HL-60 (cell line): ENCODE data around the gene OTUB1.

Source experiments
- GABPA ChIP-seq: IDR thresholded peaks from 2 replicates; pipeline ENCODE4 v1.6.1; 2012; ENCODE audit warnings: low read depth
- POLR2AphosphoS5 ChIP-seq: IDR thresholded peaks from 2 replicates; pipeline ENCODE4 v1.6.1; 2012; ENCODE audit warnings: low read depth
- SPI1 ChIP-seq: IDR thresholded peaks from 2 replicates; pipeline ENCODE4 v1.6.1; 2012; ENCODE audit warnings: low read depth, mild to moderate bottlenecking, borderline replicate concordance
- TF ChIP-seq, protein P1 (sequence below): IDR thresholded peaks from one replicate; pipeline ENCODE4 v1.5.1; 2011; ENCODE audit warnings: low read length, control low read depth, inconsistent platforms; ENCODE audit not compliant: insufficient read depth
- TF ChIP-seq, protein P2 (sequence below): IDR thresholded peaks from 2 replicates; pipeline ENCODE4 v1.6.1; 2012; ENCODE audit warnings: low read depth; ENCODE audit not compliant: insufficient replicate concordance

DNA sequence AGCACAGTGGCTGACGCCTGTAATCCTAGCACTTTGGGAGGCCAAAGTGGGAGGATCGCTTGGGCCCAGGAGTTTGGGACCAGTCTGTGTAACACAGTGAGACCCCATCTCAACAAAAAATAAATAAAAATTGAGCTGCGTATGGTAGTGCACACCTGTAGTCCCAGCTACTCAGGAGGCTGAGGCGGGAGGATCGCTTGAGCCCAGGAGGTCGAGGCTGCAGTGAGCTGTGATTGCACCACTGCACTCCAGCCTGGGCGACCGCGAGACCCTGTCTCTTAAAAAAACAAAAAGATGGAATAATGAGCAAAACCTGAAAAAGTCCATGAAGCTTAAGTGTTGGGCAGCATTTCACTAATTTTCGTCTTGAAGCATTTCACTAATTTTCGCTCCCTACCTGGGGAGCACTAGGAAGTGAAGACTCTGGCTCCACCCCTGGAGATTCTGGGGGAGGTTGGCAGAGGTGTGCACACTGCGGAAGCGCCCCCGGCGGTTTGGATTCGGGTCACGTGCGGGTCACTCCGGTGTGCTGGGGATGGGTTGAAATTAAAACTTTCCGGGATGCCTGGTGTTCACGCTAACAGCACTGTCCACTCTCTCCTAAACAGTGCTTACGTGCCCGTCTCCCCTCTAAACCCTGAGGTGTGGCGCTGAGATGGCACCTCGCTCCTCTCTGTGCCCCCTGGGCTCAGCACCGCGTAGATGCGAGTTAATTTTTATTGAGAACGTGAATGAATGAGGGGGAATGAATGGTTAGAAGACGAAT lies 48.3 kb upstream of the OTUB1 start:
- TF ChIP-seq, protein P1, sequence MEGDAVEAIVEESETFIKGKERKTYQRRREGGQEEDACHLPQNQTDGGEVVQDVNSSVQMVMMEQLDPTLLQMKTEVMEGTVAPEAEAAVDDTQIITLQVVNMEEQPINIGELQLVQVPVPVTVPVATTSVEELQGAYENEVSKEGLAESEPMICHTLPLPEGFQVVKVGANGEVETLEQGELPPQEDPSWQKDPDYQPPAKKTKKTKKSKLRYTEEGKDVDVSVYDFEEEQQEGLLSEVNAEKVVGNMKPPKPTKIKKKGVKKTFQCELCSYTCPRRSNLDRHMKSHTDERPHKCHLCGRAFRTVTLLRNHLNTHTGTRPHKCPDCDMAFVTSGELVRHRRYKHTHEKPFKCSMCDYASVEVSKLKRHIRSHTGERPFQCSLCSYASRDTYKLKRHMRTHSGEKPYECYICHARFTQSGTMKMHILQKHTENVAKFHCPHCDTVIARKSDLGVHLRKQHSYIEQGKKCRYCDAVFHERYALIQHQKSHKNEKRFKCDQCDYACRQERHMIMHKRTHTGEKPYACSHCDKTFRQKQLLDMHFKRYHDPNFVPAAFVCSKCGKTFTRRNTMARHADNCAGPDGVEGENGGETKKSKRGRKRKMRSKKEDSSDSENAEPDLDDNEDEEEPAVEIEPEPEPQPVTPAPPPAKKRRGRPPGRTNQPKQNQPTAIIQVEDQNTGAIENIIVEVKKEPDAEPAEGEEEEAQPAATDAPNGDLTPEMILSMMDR = no peak
- TF ChIP-seq, protein P2, sequence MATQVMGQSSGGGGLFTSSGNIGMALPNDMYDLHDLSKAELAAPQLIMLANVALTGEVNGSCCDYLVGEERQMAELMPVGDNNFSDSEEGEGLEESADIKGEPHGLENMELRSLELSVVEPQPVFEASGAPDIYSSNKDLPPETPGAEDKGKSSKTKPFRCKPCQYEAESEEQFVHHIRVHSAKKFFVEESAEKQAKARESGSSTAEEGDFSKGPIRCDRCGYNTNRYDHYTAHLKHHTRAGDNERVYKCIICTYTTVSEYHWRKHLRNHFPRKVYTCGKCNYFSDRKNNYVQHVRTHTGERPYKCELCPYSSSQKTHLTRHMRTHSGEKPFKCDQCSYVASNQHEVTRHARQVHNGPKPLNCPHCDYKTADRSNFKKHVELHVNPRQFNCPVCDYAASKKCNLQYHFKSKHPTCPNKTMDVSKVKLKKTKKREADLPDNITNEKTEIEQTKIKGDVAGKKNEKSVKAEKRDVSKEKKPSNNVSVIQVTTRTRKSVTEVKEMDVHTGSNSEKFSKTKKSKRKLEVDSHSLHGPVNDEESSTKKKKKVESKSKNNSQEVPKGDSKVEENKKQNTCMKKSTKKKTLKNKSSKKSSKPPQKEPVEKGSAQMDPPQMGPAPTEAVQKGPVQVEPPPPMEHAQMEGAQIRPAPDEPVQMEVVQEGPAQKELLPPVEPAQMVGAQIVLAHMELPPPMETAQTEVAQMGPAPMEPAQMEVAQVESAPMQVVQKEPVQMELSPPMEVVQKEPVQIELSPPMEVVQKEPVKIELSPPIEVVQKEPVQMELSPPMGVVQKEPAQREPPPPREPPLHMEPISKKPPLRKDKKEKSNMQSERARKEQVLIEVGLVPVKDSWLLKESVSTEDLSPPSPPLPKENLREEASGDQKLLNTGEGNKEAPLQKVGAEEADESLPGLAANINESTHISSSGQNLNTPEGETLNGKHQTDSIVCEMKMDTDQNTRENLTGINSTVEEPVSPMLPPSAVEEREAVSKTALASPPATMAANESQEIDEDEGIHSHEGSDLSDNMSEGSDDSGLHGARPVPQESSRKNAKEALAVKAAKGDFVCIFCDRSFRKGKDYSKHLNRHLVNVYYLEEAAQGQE = no peak
- TF ChIP-seq POLR2AphosphoS5 = 0 out of 2 replicates have a peak, but pooled peaks have one; percentile 26
- no peak for TF ChIP-seq SPI1
- TF ChIP-seq GABPA = no peak
